AG10803 (cell line): Measurements from ENCODE around the gene RNF138.

Experiments used
- DNase-seq: peaks from one replicate; pipeline ENCODE4 v3.0.0; 2010; ENCODE audit warnings: low read depth
- H3K4me3 ChIP-seq: 2 replicates; pipeline ENCODE4 v1.5.1; 2011; ENCODE audit warnings: mild to moderate bottlenecking, low read length, control low read depth
- TF ChIP-seq, protein P1 (sequence below): conservative IDR thresholded peaks from 2 replicates; pipeline ENCODE4 v1.5.1; 2011; ENCODE audit warnings: mild to moderate bottlenecking, low read length, control low read depth, inconsistent platforms

Gene RNF138

GRCh38 chr18:32122039-32122438 lies 30.4 kb downstream of the RNF138 start:
- H3K4me3 ChIP-seq: no peak overlapping the region
- DNase-seq: no peak
- TF ChIP-seq, protein P1, sequence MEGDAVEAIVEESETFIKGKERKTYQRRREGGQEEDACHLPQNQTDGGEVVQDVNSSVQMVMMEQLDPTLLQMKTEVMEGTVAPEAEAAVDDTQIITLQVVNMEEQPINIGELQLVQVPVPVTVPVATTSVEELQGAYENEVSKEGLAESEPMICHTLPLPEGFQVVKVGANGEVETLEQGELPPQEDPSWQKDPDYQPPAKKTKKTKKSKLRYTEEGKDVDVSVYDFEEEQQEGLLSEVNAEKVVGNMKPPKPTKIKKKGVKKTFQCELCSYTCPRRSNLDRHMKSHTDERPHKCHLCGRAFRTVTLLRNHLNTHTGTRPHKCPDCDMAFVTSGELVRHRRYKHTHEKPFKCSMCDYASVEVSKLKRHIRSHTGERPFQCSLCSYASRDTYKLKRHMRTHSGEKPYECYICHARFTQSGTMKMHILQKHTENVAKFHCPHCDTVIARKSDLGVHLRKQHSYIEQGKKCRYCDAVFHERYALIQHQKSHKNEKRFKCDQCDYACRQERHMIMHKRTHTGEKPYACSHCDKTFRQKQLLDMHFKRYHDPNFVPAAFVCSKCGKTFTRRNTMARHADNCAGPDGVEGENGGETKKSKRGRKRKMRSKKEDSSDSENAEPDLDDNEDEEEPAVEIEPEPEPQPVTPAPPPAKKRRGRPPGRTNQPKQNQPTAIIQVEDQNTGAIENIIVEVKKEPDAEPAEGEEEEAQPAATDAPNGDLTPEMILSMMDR: no peak

DNA sequence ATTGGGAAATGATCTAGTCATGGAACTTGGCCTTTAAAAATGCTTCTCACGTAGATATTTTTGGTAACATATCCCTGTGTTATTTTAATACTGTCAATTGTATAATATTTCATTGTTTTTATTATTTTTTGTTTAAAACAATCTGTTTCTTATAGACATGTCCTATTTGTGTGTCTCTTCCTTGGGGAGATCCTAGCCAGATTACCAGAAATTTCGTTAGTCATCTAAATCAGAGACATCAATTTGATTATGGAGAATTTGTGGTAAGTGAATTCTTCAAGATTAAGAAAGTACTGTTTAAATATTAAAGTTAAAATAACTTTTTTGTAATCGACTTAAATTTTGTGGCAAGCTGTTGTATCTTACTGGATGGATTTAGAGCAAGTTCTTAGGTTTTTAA lies 34.9 kb downstream of the RNF138 start:
- H3K4me3 ChIP-seq: no peak overlapping the region
- DNase-seq: no peak
- TF ChIP-seq, protein P1: no peak

- TF ChIP-seq, protein P1: no peak
- no peak overlapping the region for H3K4me3 ChIP-seq
- no peak for DNase-seq
Observed at GRCh38 chr18:32135625-32136024, 44.0 kb downstream of the RNF138 start.

- TF ChIP-seq, protein P1: no peak
- H3K4me3 ChIP-seq: no peak overlapping the region
- DNase-seq: no peak
Observed at GRCh38 chr18:32138332-32138982, 46.8 kb downstream of the RNF138 start.

- no peak overlapping the region for H3K4me3 ChIP-seq
- TF ChIP-seq, protein P1: no peak
- DNase-seq: no peak
Observed at GRCh38 chr18:32139835-32140283, 48.2 kb downstream of the RNF138 start.

DNA sequence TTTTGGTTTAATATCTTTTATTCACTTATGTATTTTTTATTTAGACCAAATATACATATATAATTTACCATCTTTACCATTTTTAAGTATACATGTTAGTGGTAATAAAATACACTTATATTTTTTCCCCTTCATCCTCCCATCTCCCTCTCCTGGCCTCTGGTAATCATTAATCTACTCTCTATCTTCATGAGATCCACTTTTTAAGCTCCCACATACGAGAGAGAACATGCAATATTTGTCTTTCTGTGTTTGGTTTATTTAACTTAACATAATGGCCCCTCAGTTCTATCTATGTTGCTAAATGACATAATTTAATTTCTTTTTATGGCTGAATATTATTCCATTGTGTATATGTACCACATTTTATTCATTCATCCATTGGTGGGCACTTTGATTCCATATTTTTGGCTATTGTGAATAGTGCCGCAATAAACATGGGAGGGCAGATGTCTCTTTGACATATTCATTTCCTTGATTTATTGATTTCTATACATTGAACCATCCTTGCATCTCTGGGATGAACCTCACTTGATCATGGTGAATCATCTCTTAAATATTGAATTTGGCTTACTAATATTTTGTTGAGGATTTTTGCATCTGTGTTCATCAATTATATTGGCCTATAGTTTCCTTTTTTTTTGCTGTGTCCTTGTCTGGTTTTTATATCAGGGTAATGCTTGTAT lies 56.7 kb downstream of the RNF138 start:
- TF ChIP-seq, protein P1: no peak
- DNase-seq: no peak
- no peak overlapping the region for H3K4me3 ChIP-seq
